ENCODE data around the gene UVRAG.
"Not testable (repeated sequence)": the region's sequence is repeated elsewhere in the genome, so short reads cannot be mapped to it uniquely, and the experiment has no call there.

The UVRAG gene

DNA sequence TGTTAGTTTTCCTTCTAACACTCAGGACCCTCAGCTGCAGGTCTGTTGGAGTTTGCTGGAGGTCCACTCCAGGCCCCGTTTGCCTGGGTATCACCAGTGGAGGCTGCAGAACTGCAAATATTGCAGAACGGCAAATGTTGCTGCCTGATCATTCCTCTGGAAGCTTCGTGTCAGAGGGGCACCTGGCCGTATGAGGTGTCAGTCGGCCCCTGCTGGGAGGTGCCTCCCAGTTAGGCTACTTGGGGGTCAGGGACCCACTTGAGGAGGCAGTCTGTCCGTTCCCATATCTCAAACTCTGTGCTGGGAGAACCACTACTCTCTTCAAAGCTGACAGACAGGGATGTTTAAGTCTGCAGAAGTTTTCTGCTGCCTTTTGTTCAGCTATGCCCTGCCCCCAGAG is 164.1 kb downstream of the UVRAG start:
- H3K4me3 ChIP-seq (ENCODE audit: low read length); H2AFZ ChIP-seq (ENCODE audit: low read depth, low read length); H3K4me1 ChIP-seq (ENCODE audit: low read length); H3K4me2 ChIP-seq (ENCODE audit: low read length); H3K27ac ChIP-seq (ENCODE audit: low read length); H3K9me3 ChIP-seq (ENCODE audit: insufficient read depth, low read length); H3K9ac ChIP-seq (ENCODE audit: low read length); H3K36me3 ChIP-seq (replicated peaks; ENCODE audit: low read depth, low read length); H3K27me3 ChIP-seq (ENCODE audit: low read depth, low read length): not testable (repeated sequence)
- H4K20me1 ChIP-seq (ENCODE audit: insufficient read depth, low read length): peaks cover 20% of the 10 kb centered on the region; the same call in 1 of the 2 replicates
- H3K79me2 ChIP-seq (ENCODE audit: low read length): peaks cover 30% of the 10 kb centered on the region

DNA sequence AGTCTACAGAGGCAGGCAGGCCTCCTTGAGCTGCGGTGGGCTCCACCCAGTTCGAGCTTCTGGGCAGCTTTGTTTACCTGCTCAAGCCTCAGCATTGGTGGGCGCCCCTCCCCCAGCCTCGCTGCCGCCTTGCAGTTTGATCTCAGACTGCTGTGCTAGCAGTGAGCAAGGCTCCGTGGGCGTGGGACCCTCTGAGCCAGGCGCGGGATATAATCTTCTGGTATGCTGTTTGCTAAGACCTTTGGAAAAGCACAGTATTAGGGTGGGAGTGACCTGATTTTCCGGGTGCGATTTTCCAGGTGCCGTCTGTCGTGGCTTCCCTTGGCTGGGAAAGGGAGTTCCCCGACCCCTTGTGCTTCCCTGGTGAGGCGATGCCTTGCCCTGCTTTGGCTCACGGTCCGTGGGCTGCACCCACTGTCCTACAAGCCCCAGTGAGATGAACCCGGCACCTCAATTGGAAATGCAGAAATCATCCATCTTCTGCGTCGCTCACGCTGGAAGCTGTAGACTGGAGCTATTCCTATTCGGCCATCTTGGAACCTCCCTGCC is 164.5 kb downstream of the UVRAG start:
- H3K36me3 ChIP-seq (replicated peaks; ENCODE audit: low read depth, low read length): peaks cover 13% of the 10 kb centered on the region
- H3K4me2 ChIP-seq (ENCODE audit: low read length); H3K9me3 ChIP-seq (ENCODE audit: insufficient read depth, low read length); H3K4me3 ChIP-seq (ENCODE audit: low read length); H3K27ac ChIP-seq (ENCODE audit: low read length); H3K9ac ChIP-seq (ENCODE audit: low read length); H2AFZ ChIP-seq (ENCODE audit: low read depth, low read length); H3K4me1 ChIP-seq (ENCODE audit: low read length); H3K27me3 ChIP-seq (ENCODE audit: low read depth, low read length): not testable (repeated sequence)
- H4K20me1 ChIP-seq (ENCODE audit: insufficient read depth, low read length): peaks cover 20% of the 10 kb centered on the region; the same call in 1 of the 2 replicates
- H3K79me2 ChIP-seq (ENCODE audit: low read length): peaks cover 30% of the 10 kb centered on the region

GRCh38 chr11:75980031-75980430 is 165.0 kb downstream of the UVRAG start:
- H2AFZ ChIP-seq (ENCODE audit: low read depth, low read length): no peak overlapping the region
- H3K27me3 ChIP-seq (ENCODE audit: low read depth, low read length): no peaks in the 10 kb centered on the region
- no peak overlapping the region for H3K4me2 ChIP-seq (ENCODE audit: low read length)
- peaks cover 15% of the 10 kb centered on the region for H3K36me3 ChIP-seq (replicated peaks; ENCODE audit: low read depth, low read length)
- H3K27ac ChIP-seq (ENCODE audit: low read length): no peak overlapping the region
- no peaks in the 10 kb centered on the region for H3K4me1 ChIP-seq (ENCODE audit: low read length)
- H3K4me3 ChIP-seq (ENCODE audit: low read length): no peak overlapping the region
- no peak overlapping the region for H3K9ac ChIP-seq (ENCODE audit: low read length)
- H4K20me1 ChIP-seq (ENCODE audit: insufficient read depth, low read length): peaks cover 20% of the 10 kb centered on the region; the same call in 1 of the 2 replicates
- H3K79me2 ChIP-seq (ENCODE audit: low read length): peaks cover 30% of the 10 kb centered on the region
- TF ChIP-seq EZH2phosphoT487 (IDR thresholded peaks at IDR 0.05; ENCODE audit: low read depth) (no peak), CTCF (IDR thresholded peaks at IDR 0.05; ENCODE audit: low read depth, low read length) (no peak)
- H3K9me3 ChIP-seq (ENCODE audit: insufficient read depth, low read length): no peaks in the 10 kb centered on the region

DNA sequence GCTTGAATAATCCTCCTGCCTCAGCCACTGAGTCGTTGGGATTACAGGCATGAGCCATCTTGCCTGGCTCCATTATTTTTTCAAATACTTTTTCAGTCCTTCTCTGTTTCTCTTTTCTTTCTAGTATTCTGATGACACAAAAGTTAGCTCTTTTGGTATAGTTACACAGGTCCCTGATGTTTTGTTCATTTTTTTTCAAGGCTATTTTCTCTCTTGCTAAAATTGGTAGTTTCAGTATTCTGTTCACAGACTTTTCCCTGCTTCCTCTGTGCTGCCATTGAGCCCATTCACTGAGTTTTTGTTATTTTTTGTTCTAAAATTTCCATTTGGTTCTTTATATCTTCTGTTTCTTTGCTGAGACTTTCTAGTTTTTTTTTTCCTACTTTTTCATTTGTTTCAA is 166.5 kb downstream of the UVRAG start:
- Histone ChIP-seq H3K36me3 (replicated peaks; ENCODE audit: low read depth, low read length) (peaks cover 15% of the 10 kb centered on the region), H3K79me2 (ENCODE audit: low read length) (peaks cover 30% of the 10 kb centered on the region), H4K20me1 (ENCODE audit: insufficient read depth, low read length) (peaks cover 20% of the 10 kb centered on the region; the same call in 1 of the 2 replicates), H3K9me3 (ENCODE audit: insufficient read depth, low read length) (no peaks in the 10 kb centered on the region), H3K4me2 (ENCODE audit: low read length) (no peak overlapping the region), H3K9ac (ENCODE audit: low read length) (no peak overlapping the region), H3K4me3 (ENCODE audit: low read length) (no peak overlapping the region), H2AFZ (ENCODE audit: low read depth, low read length) (no peak overlapping the region), H3K27me3 (ENCODE audit: low read depth, low read length) (no peaks in the 10 kb centered on the region), H3K4me1 (ENCODE audit: low read length) (no peaks in the 10 kb centered on the region), H3K27ac (ENCODE audit: low read length) (no peak overlapping the region)
- TF ChIP-seq CTCF (IDR thresholded peaks at IDR 0.05; ENCODE audit: low read depth, low read length) (no peak), EZH2phosphoT487 (IDR thresholded peaks at IDR 0.05; ENCODE audit: low read depth) (no peak)

DNA sequence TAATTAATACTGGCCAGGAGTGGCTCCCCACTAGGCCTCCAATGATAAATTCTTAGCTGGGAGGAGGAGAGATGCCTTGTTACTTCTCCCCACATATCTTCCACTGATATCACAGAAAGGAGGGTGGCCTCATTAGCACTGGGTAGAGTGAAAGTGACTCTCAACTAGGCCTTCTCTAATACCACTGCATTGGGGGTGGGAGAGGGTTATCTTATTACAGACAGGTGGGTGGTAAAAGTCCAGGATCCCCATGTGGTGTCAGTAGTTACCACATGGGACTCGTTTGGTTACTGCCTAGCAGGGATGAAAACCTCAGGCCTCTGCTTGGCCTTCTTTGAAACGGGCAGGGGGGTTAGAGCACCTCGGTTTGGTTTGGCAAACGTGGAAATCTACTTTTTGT is 167.3 kb downstream of the UVRAG start:
- Histone ChIP-seq H3K79me2 (ENCODE audit: low read length) (peaks cover 27% of the 10 kb centered on the region), H3K4me3 (ENCODE audit: low read length) (no peak overlapping the region), H4K20me1 (ENCODE audit: insufficient read depth, low read length) (peaks cover 20% of the 10 kb centered on the region; the same call in 1 of the 2 replicates), H3K9ac (ENCODE audit: low read length) (no peak overlapping the region), H3K27ac (ENCODE audit: low read length) (no peak overlapping the region), H3K4me1 (ENCODE audit: low read length) (no peaks in the 10 kb centered on the region), H3K9me3 (ENCODE audit: insufficient read depth, low read length) (no peaks in the 10 kb centered on the region), H3K4me2 (ENCODE audit: low read length) (no peak overlapping the region), H3K27me3 (ENCODE audit: low read depth, low read length) (no peaks in the 10 kb centered on the region), H2AFZ (ENCODE audit: low read depth, low read length) (no peak overlapping the region), H3K36me3 (replicated peaks; ENCODE audit: low read depth, low read length) (peaks cover 19% of the 10 kb centered on the region)
- TF ChIP-seq EZH2phosphoT487 (IDR thresholded peaks at IDR 0.05; ENCODE audit: low read depth): no peak
- no peak for TF ChIP-seq CTCF (IDR thresholded peaks at IDR 0.05; ENCODE audit: low read depth, low read length)

Data from OCI-LY3 (cell line).